GM12872 (cell line): ENCODE results near the gene TMEM38A.

ENCODE experiments used
- TF ChIP-seq, protein P1 (sequence below): IDR thresholded peaks from 3 replicates; pipeline ENCODE4 v1.5.1; 2011; ENCODE audit warnings: low read depth, mild to moderate bottlenecking, low read length, moderate library complexity; ENCODE audit not compliant: insufficient read depth

The TMEM38A gene

DNA sequence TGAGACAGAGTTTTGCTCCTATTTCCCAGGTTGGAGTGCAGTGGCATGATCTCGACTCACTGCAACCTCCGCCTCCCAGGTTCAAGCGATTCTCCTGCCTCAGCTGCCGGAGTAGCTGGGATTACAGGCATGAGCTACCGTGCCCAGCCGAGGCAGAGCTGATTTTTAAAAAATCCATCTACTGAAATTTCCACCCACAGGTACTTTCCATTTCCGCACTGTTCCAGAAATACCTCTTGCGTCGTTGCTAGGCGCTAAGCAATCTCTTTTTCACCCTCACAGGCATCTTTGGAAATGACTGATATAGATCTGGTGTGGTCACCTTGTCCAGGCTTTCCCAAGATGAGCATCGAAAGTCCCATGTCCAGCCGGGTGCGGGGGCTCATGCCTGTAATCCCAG is 9.4 kb downstream of the TMEM38A start:
- TF ChIP-seq, protein P1, sequence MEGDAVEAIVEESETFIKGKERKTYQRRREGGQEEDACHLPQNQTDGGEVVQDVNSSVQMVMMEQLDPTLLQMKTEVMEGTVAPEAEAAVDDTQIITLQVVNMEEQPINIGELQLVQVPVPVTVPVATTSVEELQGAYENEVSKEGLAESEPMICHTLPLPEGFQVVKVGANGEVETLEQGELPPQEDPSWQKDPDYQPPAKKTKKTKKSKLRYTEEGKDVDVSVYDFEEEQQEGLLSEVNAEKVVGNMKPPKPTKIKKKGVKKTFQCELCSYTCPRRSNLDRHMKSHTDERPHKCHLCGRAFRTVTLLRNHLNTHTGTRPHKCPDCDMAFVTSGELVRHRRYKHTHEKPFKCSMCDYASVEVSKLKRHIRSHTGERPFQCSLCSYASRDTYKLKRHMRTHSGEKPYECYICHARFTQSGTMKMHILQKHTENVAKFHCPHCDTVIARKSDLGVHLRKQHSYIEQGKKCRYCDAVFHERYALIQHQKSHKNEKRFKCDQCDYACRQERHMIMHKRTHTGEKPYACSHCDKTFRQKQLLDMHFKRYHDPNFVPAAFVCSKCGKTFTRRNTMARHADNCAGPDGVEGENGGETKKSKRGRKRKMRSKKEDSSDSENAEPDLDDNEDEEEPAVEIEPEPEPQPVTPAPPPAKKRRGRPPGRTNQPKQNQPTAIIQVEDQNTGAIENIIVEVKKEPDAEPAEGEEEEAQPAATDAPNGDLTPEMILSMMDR, result no peak

- TF ChIP-seq, protein P1, result no peak
Observed at GRCh38 chr19:16671652-16672274, 10.8 kb downstream of the TMEM38A start.

GRCh38 chr19:16673231-16673630 is 12.3 kb downstream of the TMEM38A start:
- TF ChIP-seq, protein P1, result no peak

DNA sequence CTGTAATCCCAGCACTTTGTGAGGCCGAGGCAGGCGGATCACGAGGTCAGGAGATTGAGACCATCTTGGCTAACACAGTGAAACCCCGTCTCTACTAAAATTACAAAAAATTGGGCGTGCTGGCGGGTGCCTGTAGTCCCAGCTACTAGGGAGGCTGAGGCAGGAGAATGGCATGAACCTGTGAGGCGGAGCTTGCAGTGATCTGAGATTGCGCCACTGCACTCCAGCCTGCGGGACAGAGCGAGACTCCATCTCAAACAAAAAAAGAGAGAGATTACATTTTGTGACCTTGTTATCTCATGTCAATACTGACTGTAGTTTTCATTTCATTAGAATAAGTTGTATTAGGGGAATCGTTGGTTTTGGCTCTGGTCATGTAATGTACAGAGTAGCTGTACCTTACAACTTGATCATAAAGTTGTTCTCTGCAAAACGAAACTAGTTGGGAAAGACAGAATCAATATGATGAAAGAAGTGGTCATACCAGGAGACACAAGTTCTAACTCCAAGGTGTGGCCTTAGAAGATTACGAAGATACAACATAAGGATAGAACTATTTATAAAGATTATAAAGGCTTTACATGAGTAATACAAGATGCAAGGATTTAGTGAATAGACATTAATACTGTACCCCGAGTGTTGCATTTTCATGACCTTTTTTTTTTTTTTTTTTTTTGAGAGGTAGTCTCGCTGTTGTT is 15.3 kb downstream of the TMEM38A start:
- TF ChIP-seq, protein P1, result no peak

DNA sequence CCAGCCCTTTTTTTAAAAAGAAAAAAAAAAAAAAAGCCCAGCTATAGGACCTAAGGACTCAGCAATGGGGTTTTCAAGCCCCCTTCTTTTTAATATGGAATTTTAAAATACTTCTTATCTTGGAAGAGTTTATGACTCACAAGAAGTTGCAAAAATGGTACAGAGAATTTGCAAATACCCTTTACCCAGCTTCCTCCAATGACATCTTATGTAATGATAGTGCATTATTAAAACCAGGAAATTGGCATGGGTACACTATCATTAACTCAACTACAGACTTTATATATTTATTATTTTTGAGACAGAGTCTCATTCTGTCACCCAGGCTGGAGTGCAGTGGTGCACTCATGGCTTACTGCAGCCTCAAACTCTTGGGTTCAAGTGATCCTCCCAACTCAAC is 16.1 kb downstream of the TMEM38A start:
- TF ChIP-seq, protein P1, result no peak

DNA sequence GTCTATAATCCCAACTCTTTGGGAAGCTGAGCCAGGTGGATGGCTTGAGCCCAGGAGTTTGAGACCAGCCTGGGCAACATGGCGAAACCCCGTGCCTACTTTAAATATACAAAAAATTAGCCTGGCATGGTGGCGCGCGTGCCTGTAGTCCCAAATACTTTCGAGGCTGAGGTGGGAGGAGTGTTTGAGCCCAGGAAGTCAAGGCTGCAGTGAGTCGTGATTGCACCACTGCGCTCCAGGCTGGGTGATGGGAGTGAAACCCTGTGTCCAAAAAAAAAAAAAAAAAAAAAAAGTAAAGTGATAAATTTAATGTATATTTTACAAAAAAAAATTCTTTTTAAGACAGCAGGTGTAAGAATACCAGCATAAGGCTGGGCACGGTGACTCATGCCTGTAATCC is 17.6 kb downstream of the TMEM38A start:
- TF ChIP-seq, protein P1, result no peak

DNA sequence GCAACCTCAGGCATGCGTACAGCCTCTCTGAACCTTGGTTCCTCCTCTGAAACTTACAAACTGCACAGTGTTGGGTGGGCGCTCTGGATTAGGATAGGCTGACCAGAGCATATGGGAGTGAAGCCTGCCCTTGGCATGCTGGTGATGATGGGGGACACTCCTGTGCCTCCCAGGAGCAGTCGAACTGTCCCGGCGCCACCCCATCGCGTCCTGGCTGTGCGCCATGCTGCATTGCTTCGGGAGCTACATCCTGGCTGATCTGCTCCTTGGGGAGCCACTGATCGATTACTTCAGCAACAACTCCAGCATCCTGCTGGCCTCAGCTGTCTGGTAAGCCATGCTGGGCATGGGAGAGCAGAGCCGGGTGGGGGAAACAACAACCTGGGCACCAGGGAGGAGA is 18.9 kb downstream of the TMEM38A start:
- TF ChIP-seq, protein P1, result no peak
